Heart right ventricle (tissue), 16 donors: Measurements from ENCODE around the gene CBLB. TPM values are rescaled to one million over a fixed set of nuclear protein-coding genes. Genes with fewer than 3 reads are reported as not detected.
A peak's percentile ranks its signal among the peaks of the same experiment; 100 is the strongest.

Experiments used
- ATAC-seq, 8 donors: fragments of 200-7000 bp; cut with Tn5 transposase; one replicate each; pipeline ENCODE4 v1.9.1; 2020; ENCODE audit warnings: mild to moderate bottlenecking in 8 of 8, moderate library complexity in 8 of 8, moderate number of reproducible peaks in 1 of 8
- DNase-seq, 2 donors: peaks; one replicate each; pipeline ENCODE4 v3.0.0-alpha.2; 2020
- H3K27ac ChIP-seq, 10 donors: fragments of 200-600 bp; sonication (generic) in 2 of 10; one replicate each; pipeline versions ENCODE4 v1.5.0 to v1.8.0; 2020 to 2022; ENCODE audit warnings: mild to moderate bottlenecking in 3 of 10
- H3K27me3 ChIP-seq, 7 donors: fragments of 200-600 bp; one replicate each; pipeline ENCODE4 v1.8.0; 2021 to 2022; ENCODE audit warnings: mild to moderate bottlenecking in 2 of 7
- H3K36me3 ChIP-seq, 9 donors: fragments of 200-600 bp; sonication (generic) in 1 of 9; one replicate each; pipeline versions ENCODE4 v1.5.0 to v1.8.0; 2020 to 2022; ENCODE audit warnings: mild to moderate bottlenecking in 2 of 9
- H3K4me1 ChIP-seq, 9 donors: fragments of 200-600 bp; sonication (generic) in 1 of 9; one replicate each; pipeline versions ENCODE4 v1.5.0 to v1.8.0; 2020 to 2022; ENCODE audit warnings: mild to moderate bottlenecking in 4 of 9
- H3K4me3 ChIP-seq, 10 donors: fragments of 200-600 bp; sonication (generic) in 2 of 10; one replicate each; pipeline versions ENCODE4 v1.5.0 to v1.8.0; 2020 to 2022; ENCODE audit warnings: mild to moderate bottlenecking in 7 of 10, moderate library complexity in 2 of 10
- H3K9me3 ChIP-seq, 11 donors: fragments of 200-600 bp in 10 of 11; sonication (generic) in 2 of 11; one replicate each; pipeline versions ENCODE4 v1.5.0 to v1.8.0; 2013 to 2022; ENCODE audit warnings: mild to moderate bottlenecking in 2 of 11, control low read depth in 1 of 11, moderate library complexity in 1 of 11
- WGBS, 2 donors: extraction: QIAGEN DNeasy Blood & Tissue Kit; methylation state at CpG; one replicate each; pipeline ENCODE4 v1.1.7; 2013; ENCODE audit warnings: inconsistent platforms in 1 of 2; 5-methylcytosine and 5-hydroxymethylcytosine counted together
- intact Hi-C, 10 donors: fragments of 100-400 bp; cut with DNase I; formaldehyde crosslinking; loops; one replicate each; pipeline versions ENCODE4 v1.11.1 to v1.14.2; 2022
- polyA plus RNA-seq, 2 donors: library from polyadenylated mRNA; stranded (reverse); fragments of 200-250 nt; gene quantifications; one replicate each; pipeline ENCODE4 v1.2.3, GENCODE V29; 2013
- total RNA-seq, 10 donors: library from RNA; stranded (reverse); fragmentation: NEBNext Ultra II Directional in 3 of 10; extraction: Animal tissue kit (Norgen Biotek cat#: 25700) in 3 of 10; gene quantifications; one replicate each; pipeline versions ENCODE4 v1.2.1 to v1.2.4, GENCODE V29; 2021 to 2023
- TF ChIP-seq, protein P1 (sequence below), 9 donors: fragments of 200-600 bp; sonication (generic) in 2 of 9; IDR thresholded peaks; one replicate each; pipeline versions ENCODE4 v1.5.0 to v1.8.0; 2021 to 2022; ENCODE audit warnings: antibody characterized with exemption in 9 of 9, mild to moderate bottlenecking in 5 of 9, moderate library complexity in 1 of 9
- donor health status: Arrhythmogenic right ventricular cardiomyopathy.
- donor health status: ischemic (EF 13 %, LVEDD 7.1; RV severe dilation, severe dysfunction).
- donor health status: healthy with polysubstance abuse.
- donor health status: DM: no; HTN: yes; CAD: no.
- donor health status: DM: no; HTN: no; CAD: no.
- donor health status: ischemic (EF 25% LVEDD 6.9; RV normal size, moderate dysfunction).
- donor health status: ischemic (EF 25% LVEDD 5.7; RV mildly dilated, moderate dysfunction).
- donor health status: healthy.
- donor health status: DM: yes; HTN: yes; CAD: no.
- donor health status: Ischemic cardiomyopathy.
- donor health status: ischemic (EF 35%, LVEDD 5.7; RV mildly dilated, moderate dysfunction).
- donor health status: nonischemic (EF 11% LVEDD 7.7; RV severe dilation, severe dysfunction).
- donor health status: DM: yes; HTN: yes; CAD: no.
- donor health status: PGD.
- donor health status: ischemic (EF 29% LVEDD 5.4; RV normal size, mild dysfunction).
- donor health status: nonischemic (EF 23%, LVEDD 6.1; RV moderate dilation, normal function).

CBLB gene
- total and polyA plus RNA-seq, 12 donors = 14.2 to 72.7 (median 46.0) TPM

DNA sequence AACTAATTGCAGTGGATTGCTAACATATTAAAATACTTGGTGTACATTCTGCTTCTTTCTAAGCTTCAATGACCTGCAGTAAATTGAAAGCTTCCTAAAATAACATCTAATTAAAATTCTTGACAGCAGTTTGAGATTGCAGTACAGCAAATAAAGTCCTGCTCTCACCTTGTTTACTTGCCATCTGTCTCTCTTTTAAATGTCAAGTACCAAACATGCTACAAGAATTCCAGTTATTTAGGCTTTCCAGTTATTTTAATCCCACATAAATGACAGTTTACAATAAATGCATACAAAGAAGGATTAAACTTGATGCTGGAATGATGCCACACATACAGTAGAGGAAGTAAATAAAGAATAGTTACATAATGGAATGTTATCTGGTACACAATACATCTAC is 33.2 kb downstream of the CBLB start:
- peaks cover 0 to 72% (median 56%) of the 10 kb centered on the region in 9 donors for H3K4me1 ChIP-seq
- H3K27ac ChIP-seq = peak overlapping the region in 9 of 10 donors; percentile 34 to 77 (median 62)
- intact Hi-C loops = no loop called here
- no peaks in the 10 kb centered on the region for H3K9me3 ChIP-seq
- no peaks in the 10 kb centered on the region for H3K27me3 ChIP-seq
- ATAC-seq (peak in 4 of 8 donors; percentile 47 to 70 (median 49)), DNase-seq (no peak)
- H3K36me3 ChIP-seq = peaks cover 0 to 34% (median 0%) of the 10 kb centered on the region in 9 donors
- no peak overlapping the region for H3K4me3 ChIP-seq
- TF ChIP-seq, protein P1, sequence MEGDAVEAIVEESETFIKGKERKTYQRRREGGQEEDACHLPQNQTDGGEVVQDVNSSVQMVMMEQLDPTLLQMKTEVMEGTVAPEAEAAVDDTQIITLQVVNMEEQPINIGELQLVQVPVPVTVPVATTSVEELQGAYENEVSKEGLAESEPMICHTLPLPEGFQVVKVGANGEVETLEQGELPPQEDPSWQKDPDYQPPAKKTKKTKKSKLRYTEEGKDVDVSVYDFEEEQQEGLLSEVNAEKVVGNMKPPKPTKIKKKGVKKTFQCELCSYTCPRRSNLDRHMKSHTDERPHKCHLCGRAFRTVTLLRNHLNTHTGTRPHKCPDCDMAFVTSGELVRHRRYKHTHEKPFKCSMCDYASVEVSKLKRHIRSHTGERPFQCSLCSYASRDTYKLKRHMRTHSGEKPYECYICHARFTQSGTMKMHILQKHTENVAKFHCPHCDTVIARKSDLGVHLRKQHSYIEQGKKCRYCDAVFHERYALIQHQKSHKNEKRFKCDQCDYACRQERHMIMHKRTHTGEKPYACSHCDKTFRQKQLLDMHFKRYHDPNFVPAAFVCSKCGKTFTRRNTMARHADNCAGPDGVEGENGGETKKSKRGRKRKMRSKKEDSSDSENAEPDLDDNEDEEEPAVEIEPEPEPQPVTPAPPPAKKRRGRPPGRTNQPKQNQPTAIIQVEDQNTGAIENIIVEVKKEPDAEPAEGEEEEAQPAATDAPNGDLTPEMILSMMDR (IDR thresholded peaks at IDR 0.05) = no peak

- Histone ChIP-seq H3K4me1 (peaks cover 0 to 80% (median 64%) of the 10 kb centered on the region in 9 donors), H3K36me3 (peaks cover 0 to 31% (median 0%) of the 10 kb centered on the region in 9 donors), H3K4me3 (no peak overlapping the region), H3K27ac (peak overlapping the region in 9 of 10 donors; percentile 27 to 77 (median 62)), H3K27me3 (no peaks in the 10 kb centered on the region), H3K9me3 (no peaks in the 10 kb centered on the region)
- TF ChIP-seq, protein P1 (IDR thresholded peaks at IDR 0.05) = no peak
- DNase-seq = no peak
- no peak for ATAC-seq
- intact Hi-C loops = no loop called here
- 87 to 90% methylated on average over 3 of the region's 3 CpGs for WGBS, 2 donors
These were observed 34.0 kb downstream of the CBLB start for GRCh38 chr3:105834768-105835167.

GRCh38 chr3:105832644-105833043 is 36.2 kb downstream of the CBLB start:
- no peak for DNase-seq

GRCh38 chr3:105830836-105831235 is 38.0 kb downstream of the CBLB start:
- TF ChIP-seq, protein P1 (IDR thresholded peaks at IDR 0.05) = no peak
- intact Hi-C loops = no loop called here
- Histone ChIP-seq H3K36me3 (peaks cover 0 to 6% (median 0%) of the 10 kb centered on the region in 9 donors), H3K27ac (peak overlapping the region in 3 of 10 donors; percentile 18 to 78 (median 18)), H3K4me1 (peaks cover 0 to 92% (median 69%) of the 10 kb centered on the region in 9 donors), H3K27me3 (no peaks in the 10 kb centered on the region), H3K9me3 (no peaks in the 10 kb centered on the region), H3K4me3 (no peak overlapping the region)
- 95 to 96% methylated on average over 2 of the region's 2 CpGs for WGBS, 2 donors
- ATAC-seq (no peak), DNase-seq (no peak)

More at GRCh38 chr3:105832644-105833043, 36.2 kb downstream of the CBLB start:
- peaks cover 0 to 93% (median 79%) of the 10 kb centered on the region in 9 donors for H3K4me1 ChIP-seq
- ATAC-seq = no peak
- H3K4me3 ChIP-seq = no peak overlapping the region
- H3K36me3 ChIP-seq = peaks cover 0 to 12% (median 0%) of the 10 kb centered on the region in 9 donors
- TF ChIP-seq, protein P1 (IDR thresholded peaks at IDR 0.05) = no peak
- WGBS, 2 donors = 47 to 48% methylated on average over 4 of the region's 4 CpGs
- no peaks in the 10 kb centered on the region for H3K9me3 ChIP-seq
- no peaks in the 10 kb centered on the region for H3K27me3 ChIP-seq
- peak overlapping the region in 8 of 10 donors; percentile 1 to 55 (median 20) for H3K27ac ChIP-seq
- intact Hi-C loops = no loop called here
